Measurements from ENCODE around the gene ASF1B.

Gene ASF1B

GRCh38 chr19:14177496-14178074 is 41.2 kb upstream of the ASF1B start:
- no peak for DNase-seq (ENCODE audit: extremely low read depth, low read depth)
- no peak for TF ChIP-seq CTCF (IDR thresholded peaks at IDR 0.05; ENCODE audit: low read depth, low read length, missing control alignments)
- no peak overlapping the region for H3K4me3 ChIP-seq (replicated peaks; ENCODE audit: low read depth, low read length)

GRCh38 chr19:14175351-14175792 is 39.0 kb upstream of the ASF1B start:
- no peak for TF ChIP-seq CTCF (IDR thresholded peaks at IDR 0.05; ENCODE audit: low read depth, low read length, missing control alignments)
- no peak overlapping the region for H3K4me3 ChIP-seq (replicated peaks; ENCODE audit: low read depth, low read length)
- DNase-seq (ENCODE audit: extremely low read depth, low read depth) = no peak

- DNase-seq (ENCODE audit: extremely low read depth, low read depth) = no peak
- no peak overlapping the region for H3K4me3 ChIP-seq (replicated peaks; ENCODE audit: low read depth, low read length)
- TF ChIP-seq CTCF (IDR thresholded peaks at IDR 0.05; ENCODE audit: low read depth, low read length, missing control alignments) = no peak
Observed at GRCh38 chr19:14174883-14175282, 38.5 kb upstream of the ASF1B start.

- TF ChIP-seq CTCF (IDR thresholded peaks at IDR 0.05; ENCODE audit: low read depth, low read length, missing control alignments) = no peak
- no peak for DNase-seq (ENCODE audit: extremely low read depth, low read depth)
- no peak overlapping the region for H3K4me3 ChIP-seq (replicated peaks; ENCODE audit: low read depth, low read length)
Observed at GRCh38 chr19:14168993-14169392, 32.6 kb upstream of the ASF1B start.

GRCh38 chr19:14168259-14168972 is 32.0 kb upstream of the ASF1B start:
- no peak for DNase-seq (ENCODE audit: extremely low read depth, low read depth)
- no peak overlapping the region for H3K4me3 ChIP-seq (replicated peaks; ENCODE audit: low read depth, low read length)
- no peak for TF ChIP-seq CTCF (IDR thresholded peaks at IDR 0.05; ENCODE audit: low read depth, low read length, missing control alignments)

- H3K4me3 ChIP-seq (replicated peaks; ENCODE audit: low read depth, low read length) = no peak overlapping the region
- DNase-seq (ENCODE audit: extremely low read depth, low read depth) = no peak
- no peak for TF ChIP-seq CTCF (IDR thresholded peaks at IDR 0.05; ENCODE audit: low read depth, low read length, missing control alignments)
Observed at GRCh38 chr19:14167576-14168138, 31.3 kb upstream of the ASF1B start.

Data from HFF-Myc (cell line).